ENCODE measurements around the gene SIGLECL1.

The SIGLECL1 gene

DNA sequence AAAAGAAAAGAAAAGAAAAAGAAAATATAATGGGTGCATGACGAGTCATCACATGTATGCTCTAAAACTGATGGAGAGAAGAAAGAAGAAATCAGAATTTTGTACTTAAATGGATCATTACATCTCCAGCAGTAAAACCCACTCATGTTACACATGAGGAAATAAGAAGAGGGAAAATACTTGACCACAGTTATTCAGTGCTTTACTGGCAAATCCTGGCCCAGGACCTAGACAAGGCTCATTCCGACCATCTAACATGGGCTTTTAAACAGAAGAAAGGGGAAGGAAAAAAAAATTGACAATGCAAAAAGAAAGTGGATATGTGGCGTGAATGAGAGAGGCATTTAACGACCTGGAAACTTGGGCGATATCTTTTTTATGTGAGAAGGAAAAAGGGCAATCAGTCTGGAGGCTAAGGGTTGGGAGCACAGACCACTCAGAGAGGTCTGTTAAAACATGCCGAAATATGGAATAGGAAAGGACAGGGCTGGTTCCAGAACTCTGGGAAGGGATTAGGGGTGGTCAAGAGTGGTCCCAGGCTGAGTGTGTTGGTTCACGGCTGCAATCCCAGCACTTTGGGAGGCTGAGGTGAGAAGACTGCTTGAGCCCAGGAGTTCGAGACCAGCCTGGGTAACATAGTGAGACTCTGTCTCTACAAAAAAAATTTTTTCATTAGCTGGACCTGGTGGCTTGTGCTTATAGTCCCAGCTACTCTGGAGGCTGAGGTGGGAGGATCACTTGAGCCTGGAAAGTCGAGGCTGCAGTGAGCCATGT lies 1.6 kb downstream of the SIGLECL1 start:
- H3K4me3 ChIP-seq (ENCODE audit: low read depth, low read length), result no peak overlapping the region

DNA sequence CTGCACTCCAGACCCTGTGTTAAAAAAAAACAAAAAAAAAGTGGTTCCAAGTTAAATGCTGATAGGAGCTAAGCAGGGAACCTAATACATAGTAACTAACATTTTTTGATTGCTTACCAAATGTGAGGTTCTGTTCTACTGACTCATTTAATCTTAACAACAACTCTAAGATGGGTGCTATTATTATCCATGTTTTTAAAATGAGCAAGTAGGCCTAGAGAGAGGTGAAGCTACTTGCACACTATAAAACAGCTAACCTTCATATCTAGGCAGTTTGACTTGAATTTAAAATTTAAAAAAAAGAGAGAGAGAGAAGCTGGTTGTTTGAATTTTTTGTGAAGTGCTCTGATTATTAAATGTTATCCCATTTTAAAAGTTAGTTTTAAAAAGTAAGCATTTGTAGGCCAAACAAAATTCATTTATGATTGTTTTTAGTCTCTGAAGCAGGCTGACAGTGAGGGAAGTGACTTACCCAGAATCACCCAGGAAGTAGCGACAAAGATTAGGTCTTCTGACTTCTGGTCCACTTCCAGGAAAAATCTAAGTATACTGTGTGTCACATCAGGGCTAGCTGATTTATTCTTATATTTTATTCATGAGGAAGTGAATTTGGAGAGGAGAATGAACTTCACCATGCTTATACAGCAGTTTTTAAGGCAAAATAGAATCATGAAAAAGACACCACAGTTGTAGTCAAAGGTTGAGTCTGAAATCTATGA lies 2.4 kb downstream of the SIGLECL1 start:
- no peak overlapping the region for H3K4me3 ChIP-seq (ENCODE audit: low read depth, low read length)

DNA sequence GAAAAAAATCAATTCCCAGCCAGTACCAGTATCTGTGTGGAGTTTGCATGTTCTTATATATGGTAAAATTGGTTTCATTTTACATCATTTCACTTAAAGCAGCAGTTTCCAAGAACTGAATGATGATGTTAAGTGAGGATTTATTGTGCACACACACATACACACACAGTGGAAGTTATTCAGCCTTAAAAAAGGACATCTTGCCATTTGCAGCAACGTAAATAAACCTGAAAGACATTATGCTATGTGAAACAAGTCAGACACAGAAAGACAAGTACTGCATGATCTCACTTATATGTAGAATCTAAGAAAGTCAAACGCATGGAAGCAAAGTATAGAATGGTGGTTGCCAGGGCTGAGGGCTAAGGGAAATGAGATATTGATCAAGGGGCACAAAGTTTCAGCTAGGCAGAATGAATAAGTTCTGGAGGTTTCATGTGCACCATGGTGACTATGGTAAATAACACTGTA lies 5.3 kb downstream of the SIGLECL1 start:
- H3K4me3 ChIP-seq (ENCODE audit: low read depth, low read length), result no peak overlapping the region

DNA sequence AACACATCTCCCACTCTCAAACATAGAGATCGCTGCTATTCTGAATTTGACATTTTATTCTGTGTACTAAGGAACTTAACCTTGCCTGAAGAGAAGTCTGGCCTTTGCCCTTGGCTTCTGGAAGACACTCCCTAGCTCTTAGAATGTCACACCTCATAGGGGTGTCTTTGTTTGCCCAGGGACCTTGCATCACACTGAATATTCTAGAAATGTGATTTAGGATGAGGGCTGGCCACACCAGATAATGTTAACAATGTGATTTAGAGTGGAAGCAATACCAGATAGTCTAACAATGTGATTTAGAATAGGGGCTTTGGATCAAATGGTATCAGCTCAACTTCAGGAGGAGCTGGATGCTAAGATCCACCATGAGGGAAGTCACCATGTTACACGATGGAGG lies 6.6 kb downstream of the SIGLECL1 start:
- no peak overlapping the region for H3K4me3 ChIP-seq (ENCODE audit: low read depth, low read length)

DNA sequence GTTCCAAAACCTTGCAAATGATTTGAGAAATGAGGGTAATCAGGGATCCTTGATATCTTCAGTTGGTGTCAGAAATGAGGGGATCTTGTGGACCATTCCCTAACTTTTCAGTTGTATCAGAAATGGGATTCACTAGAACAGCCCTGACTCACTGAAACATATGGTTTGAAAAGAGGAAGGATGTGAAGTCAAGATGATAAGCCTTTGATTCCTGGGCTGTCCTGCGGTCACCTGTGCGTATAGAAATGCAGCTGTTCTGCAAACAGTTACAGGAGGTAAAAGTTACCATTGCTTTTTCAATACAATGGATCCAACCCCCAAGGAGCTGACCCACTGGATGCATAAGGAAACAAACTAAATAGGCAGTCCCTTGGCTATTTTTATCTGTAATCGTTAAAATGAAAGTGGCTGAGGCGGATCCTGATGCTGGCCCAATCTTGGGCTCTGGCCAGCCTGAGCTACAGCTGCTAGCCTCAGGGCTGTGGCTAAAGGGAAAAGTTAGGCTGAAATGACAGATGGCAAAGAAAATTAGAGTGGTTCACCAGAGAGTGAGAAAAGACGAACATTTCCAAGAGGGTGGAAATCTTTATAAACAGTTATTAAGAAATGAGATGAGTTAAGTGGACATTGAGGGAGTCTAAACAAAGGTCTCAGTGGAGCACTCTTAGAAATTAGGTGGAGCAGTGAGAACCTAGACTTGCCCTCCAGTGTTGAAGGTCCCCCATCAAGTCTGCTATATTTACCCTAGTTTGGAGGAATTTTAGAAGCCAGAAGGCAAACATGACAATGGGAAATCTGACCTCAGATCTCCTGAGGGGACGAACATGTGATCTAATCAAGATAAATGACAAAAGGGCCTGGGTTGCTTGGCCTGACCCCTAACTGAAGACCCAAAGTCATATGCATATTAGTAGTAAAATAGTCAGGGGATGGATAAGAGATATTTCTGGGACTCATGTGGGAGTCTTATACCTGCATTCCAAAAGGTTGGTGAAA lies 7.6 kb downstream of the SIGLECL1 start:
- H3K4me3 ChIP-seq (ENCODE audit: low read depth, low read length), result no peak overlapping the region

DNA sequence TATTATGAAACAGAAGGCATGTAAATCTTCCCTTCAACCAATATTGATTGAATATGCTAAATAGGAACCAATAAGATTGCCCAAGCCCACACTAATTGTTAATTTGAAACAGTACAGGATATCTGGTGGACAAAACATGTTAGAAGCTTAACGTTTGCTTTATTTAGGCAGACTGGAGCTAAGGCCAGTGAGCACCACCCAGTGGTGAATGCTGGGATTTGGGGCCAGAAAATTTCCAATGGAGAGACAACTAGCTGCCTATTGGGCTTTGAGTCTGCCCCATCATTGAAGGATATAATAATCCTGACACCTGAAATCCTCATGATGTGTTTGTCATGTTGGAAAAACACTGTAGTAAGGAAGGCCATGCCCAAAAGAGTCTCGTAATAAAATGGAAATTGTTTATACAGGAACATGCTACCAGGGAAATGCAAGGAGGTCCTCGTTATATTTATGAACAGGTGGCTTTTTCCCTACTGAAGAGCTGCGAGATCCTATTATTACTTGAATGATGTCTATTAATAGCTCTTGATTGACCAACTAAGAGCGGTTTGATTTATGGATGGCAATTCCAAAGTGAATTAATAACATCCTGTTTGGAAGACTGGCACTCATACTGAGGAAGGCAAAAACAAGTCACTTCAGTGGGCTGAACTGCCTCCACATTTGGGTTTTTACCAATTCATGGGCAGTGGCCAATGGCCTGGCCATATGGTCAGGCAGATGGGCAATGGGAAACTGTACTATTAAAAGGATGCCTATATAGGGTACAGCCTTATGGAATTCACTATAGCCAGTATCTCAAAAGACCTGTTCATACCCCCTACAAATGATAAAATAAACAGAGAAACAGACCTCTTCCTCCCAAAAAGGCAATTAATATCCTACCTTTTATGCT lies 8.7 kb downstream of the SIGLECL1 start:
- no peak overlapping the region for H3K4me3 ChIP-seq (ENCODE audit: low read depth, low read length)

DNA sequence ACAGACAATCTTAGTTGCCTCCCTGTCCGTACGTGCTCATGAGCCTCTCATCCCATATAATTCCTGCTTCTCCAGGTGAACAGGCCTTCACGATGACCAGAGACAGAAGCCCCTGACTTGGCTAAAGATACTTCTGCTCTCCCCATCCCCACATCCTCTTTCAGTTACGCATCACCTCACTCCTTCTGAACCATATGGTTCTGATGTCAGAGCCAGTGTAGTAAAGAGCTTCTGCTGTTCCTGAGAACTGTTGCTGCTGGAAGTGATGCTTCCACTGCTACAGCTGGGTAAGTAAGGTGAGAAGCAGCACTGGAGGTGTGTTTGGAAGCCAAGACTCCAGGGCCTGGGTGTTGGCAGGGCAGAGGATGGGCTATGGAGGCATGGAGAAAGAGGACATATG lies 12.9 kb downstream of the SIGLECL1 start:
- no peak overlapping the region for H3K4me3 ChIP-seq (ENCODE audit: low read depth, low read length)

DNA sequence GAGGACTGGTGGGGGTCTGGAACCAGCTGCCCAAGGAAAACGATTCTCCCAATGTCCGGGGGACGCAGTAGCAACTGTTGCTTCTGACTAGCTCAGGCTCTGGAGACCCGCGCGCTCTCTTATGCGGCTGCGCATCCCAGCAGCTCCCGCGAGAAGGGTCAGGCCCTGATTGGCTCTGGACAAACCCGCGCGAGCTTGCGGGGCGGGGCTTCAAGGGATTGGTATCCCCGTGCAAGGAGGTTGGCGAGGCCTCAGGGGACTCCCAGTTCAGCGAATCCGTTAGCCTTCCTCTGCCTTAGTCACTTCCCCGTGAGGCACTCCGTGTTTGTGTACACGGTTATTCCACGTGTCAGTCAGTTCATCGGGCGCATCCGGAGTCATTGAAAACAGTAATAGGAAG lies 20.2 kb downstream of the SIGLECL1 start:
- no peak overlapping the region for H3K4me3 ChIP-seq (ENCODE audit: low read depth, low read length)

DNA sequence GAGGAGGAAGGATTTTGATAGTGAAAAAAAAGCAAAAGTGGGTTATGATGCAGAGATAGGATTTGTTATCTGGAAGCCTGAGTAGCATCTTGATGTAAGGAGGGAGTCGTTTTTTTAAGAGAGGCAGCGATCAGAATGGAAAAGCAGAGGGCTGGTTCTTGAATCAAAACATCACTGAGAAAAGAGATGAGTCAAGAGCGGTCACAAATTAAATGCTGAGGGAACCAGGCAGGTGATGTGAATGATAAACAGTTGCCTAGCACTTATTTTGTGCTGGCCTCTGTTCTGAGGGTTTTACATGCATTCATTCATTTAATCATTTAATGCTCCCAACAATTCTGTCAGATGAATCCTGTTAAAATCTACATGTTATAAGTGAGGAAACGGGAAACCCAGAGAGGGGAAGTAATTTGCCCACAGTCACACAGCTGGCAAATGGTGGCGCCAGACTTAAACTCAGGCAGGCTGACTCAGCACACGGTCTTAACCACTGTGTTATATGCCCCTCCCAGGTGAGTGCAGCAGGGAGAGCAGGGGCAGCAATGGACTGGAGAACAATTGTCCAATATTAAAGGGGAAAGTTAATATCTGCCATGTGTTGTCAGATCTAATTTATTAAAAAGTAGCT lies 21.4 kb downstream of the SIGLECL1 start:
- no peak overlapping the region for H3K4me3 ChIP-seq (ENCODE audit: low read depth, low read length)

DNA sequence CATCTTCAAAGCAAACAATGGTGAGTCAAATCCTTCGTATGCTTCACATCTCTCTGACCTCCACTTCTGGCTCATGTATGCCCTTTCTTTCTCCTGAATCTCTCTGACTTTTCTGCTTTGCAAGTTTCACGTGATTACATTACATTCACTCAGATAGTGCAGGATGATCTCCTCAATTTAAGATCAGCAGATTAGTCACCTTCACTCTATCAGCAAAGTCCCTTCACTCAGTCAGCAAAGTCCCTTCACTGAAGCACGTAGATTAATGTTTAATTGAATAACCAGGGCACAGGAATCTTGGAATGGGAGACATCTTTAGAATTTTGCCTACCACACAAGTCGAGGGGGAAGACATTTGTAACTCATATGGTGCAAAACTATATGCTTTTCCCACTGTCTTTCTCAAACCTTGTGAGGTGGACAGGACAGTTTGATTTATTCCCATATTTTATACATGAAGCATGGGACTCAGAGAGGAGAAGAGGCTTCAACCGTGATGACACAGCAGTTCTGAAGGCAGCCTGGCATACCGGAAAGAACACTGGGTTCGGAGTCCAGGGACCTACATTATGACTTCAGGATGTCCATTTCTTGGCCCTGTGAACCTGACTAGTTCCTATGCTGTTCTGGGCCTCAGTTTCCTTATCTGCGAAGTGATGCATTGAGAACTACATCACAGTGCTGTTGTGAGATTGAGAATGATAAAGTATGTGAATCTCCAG lies 23.3 kb downstream of the SIGLECL1 start:
- H3K4me3 ChIP-seq (ENCODE audit: low read depth, low read length), result no peak overlapping the region

DNA sequence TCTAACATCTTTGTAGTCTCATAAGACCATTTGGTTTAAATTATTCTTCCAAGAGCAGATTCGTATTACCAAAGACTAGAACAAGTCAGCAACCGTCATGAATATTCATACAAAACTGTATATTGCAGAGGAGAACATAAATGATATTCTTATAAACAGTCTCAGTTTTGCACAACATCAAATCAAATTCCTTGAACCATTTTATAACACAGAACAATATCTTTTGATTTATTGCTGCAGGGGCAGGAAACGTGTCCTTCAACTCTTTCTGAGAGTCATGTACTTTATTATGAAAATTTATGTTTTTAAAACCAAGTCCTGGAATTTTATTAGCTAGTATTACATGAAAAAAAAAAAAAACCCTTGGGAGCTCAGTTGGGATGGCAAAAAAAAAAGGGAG lies 26.2 kb downstream of the SIGLECL1 start:
- no peak overlapping the region for H3K4me3 ChIP-seq (ENCODE audit: low read depth, low read length)

DNA sequence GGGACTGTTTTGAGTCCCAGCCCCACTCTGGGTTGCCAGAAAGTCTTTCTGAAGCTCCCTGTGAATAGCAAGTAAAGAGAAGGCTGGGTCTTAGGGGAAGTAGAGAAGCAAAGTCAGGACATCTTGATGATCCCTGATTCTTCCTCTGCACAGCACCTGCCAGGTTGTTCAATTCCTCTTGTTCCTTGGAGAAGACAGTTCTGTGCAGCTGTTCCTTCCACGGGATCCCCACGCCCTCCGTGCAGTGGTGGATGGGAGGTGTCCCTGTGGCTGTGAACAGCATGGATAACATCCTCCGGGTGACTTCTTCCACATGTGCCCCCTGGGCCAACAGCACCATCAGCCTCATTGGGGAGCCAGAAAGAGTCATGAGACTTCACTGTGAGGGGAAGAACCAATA lies 31.5 kb downstream of the SIGLECL1 start:
- no peak overlapping the region for H3K4me3 ChIP-seq (ENCODE audit: low read depth, low read length)

DNA sequence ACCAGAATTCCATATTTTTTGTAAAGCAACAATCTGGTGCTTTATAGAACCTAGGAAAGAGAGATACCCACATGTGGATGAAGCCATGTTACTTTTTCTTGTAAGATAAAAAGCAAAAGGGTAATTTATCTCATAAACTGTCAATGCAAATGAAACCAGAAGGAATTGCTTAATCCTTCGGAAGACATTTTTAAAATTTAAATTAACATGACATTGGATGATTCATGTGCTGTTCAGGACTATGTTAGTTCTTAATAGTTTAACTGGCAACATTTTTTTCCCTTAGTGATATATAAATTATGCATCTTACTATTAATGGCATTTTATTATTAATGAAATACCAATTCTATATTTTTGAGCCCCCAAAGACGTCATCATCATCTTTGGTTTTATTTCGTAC lies 34.8 kb downstream of the SIGLECL1 start:
- H3K4me3 ChIP-seq (ENCODE audit: low read depth, low read length), result no peak overlapping the region

DNA sequence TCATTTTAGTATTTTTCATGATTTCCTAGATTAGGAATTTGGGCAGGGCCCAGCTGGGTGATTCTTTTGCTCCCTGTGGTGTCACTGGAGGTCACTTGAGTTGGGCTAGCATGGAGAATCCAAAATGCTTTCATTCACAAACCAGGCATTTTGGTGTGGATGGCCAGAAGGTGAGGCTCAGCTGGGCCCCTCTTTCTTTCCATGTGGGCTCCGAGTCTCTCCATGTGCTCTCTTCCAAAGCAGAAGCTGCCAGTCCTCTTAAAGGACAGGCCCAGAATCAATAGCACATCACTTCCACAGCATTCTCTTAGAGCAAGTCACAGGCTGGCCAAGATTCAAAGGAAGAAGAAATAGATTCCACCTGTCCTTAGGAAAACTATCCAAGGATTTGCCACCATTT lies 38.8 kb downstream of the SIGLECL1 start:
- H3K4me3 ChIP-seq (ENCODE audit: low read depth, low read length), result no peak overlapping the region

DNA sequence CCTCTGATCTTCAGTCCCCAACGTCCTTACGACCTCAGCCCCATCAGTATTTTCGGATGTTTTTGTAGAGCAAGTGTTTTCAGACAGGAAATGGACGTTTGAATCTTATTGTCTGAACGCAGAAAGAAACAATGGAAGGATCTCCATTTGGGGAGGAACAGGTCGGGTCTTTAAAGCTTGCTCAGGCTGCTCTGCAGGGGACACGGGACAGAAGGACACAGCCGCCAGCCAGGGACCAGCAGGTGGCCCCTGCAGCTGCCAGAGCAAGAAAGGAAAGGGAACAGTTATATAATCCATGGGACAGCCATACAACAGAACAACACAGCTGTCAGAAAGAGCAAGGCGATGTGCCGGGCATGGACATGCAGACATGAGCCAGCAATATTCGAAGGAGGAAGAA lies 42.1 kb downstream of the SIGLECL1 start:
- H3K4me3 ChIP-seq (ENCODE audit: low read depth, low read length), result no peak overlapping the region

DNA sequence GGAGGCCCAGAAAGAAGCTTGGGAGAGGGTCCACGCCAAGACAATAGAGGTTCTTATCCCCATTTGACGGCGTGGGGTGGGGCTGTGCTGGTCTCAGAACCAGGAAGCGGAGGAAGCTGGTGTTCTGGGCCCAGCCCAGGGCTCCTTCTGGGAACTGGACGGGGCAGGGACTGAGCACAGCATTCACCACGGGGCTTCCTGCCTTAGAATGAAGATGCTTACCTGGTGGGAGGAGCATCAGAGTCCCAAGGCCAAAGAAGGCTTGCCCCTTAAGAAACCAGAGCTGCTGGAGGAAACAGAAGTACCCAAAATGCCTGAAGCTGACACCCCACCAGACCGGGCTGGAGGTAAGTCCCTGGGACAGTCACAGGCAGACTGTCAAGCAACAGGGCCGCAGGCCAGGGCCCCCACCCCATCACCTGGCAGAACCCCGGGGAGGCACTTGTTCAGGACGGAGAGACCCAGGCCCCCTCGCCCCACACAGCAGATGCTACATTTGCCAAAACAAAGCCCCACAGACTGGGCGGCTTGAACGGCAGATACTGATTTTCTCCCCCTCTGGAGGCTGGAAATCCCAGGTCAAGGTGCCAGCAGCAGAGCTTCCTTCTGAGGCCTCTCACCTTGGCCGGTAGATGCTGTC lies 42.8 kb downstream of the SIGLECL1 start:
- peak overlapping the region; percentile 25 for H3K4me3 ChIP-seq (ENCODE audit: low read depth, low read length)

DNA sequence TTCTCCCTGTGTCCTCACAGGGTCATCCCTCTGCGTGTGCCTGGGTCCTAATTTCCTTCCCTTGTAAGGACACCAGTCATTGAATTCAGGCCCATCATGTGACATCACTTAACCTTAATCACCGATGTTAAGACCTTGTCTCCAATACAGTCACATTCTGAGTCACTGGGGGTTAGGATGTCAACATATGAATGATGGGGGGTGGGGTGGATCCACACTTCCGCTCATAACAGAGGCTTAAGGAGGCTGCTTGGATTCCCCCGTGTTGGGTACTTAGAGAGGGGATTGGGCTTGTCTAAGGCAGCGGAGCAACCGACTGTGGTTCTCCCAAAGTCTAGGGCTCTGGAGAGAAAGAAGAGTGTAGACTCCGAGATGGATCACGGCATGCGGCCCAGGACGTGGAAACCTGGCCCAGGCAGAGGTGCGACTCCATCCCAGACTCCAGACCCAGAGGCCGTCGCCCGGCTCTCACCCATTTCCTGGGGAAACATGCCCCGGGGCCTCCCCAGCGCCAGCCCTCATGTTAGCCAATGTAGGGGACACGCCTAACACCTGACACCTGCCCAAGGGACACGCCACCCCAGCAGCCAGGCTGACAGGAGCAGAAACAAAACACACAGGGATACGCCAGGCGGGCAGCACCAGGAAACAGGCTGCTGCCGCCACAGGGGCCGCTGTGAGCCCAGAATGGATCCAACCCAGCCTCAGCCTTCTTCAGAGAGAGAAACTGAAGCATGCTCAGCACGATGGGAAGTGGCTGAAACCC lies 43.5 kb downstream of the SIGLECL1 start:
- peak overlapping the region; percentile 25 for H3K4me3 ChIP-seq (ENCODE audit: low read depth, low read length)

DNA sequence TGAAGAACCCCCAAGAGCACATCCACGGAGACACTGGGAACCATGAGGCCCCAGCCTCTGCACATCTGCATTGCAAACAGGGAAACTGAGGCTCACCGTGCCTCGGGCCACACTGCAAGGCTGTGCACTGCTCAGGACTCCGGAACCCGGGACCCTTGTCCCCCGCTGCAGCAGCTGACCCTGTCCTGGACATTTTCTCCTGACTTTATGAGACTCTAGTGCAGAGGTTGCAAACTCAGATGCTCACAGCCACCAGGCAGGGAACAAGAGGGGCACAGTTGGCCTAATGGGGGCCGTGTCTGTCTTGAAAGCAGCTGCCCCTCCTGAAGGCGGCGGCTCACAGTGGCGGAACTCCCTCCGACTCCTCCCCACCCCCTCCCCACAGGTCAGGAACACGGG lies 44.1 kb downstream of the SIGLECL1 start:
- H3K4me3 ChIP-seq (ENCODE audit: low read depth, low read length), result no peak overlapping the region

Data from iPS-11a (cell line).